Muscle of back (tissue), 13 donors: ENCODE measurements around the gene HMGCR. TPM values are rescaled to one million over a fixed set of nuclear protein-coding genes. Genes with fewer than 3 reads are reported as not detected.
"Not testable (repeated sequence)": the region's sequence is repeated elsewhere in the genome, so short reads cannot be mapped to it uniquely, and the experiment has no call there.

Experiments used
- DNase-seq, 3 donors: peaks; one replicate each; pipeline versions ENCODE4 v3.0.0 to v3.0.0-alpha.2; 2013
- long read RNA-seq, 9 donors: transcript quantifications; one replicate each; lab custom pipeline, GENCODE V29; 2026
- polyA plus RNA-seq, 10 donors: library from polyadenylated mRNA; unstranded; fragments of 120-200 nt; gene quantifications; one replicate each; pipeline ENCODE4 v1.2.1, GENCODE V29; 2013; ENCODE audit not compliant: insufficient read length in 10 of 10

Gene HMGCR
- polyA plus RNA-seq: 10 to 100 TPM; 19.9 to 50.7 (median 29.7) TPM
- long read RNA-seq, donor 1, transcript HMGCR-211 (2 exons, 465 nt): major isoform, 12 of 25 reads
- long read RNA-seq, donor 1, partial matches to known transcripts: 12 of 25 reads
- long read RNA-seq, donor 1, other reads (novel, unspliced or antisense): 0 of 25 reads
- long read RNA-seq, donor 2, transcript HMGCR-211 (2 exons, 465 nt): major isoform, 5 of 5 reads
- long read RNA-seq, donor 2, partial matches to known transcripts: 0 of 5 reads
- long read RNA-seq, donor 2, other reads (novel, unspliced or antisense): 0 of 5 reads
- long read RNA-seq, donor 3: 0 reads
- long read RNA-seq, donor 4, full-length matches to known transcripts: 5 of 13 reads
- long read RNA-seq, donor 4, partial matches to known transcripts: 8 of 13 reads
- long read RNA-seq, donor 4, other reads (novel, unspliced or antisense): 0 of 13 reads
- long read RNA-seq, donor 5, full-length matches to known transcripts: 6 of 6 reads
- long read RNA-seq, donor 5, partial matches to known transcripts: 0 of 6 reads
- long read RNA-seq, donor 5, other reads (novel, unspliced or antisense): 0 of 6 reads
- long read RNA-seq, donor 6, transcript HMGCR-211 (2 exons, 465 nt): major isoform, 5 of 5 reads
- long read RNA-seq, donor 6, partial matches to known transcripts: 0 of 5 reads
- long read RNA-seq, donor 6, other reads (novel, unspliced or antisense): 0 of 5 reads
- long read RNA-seq, donor 7, full-length matches to known transcripts: 4 of 4 reads
- long read RNA-seq, donor 7, partial matches to known transcripts: 0 of 4 reads
- long read RNA-seq, donor 7, other reads (novel, unspliced or antisense): 0 of 4 reads
- long read RNA-seq, donor 8, full-length matches to known transcripts: 12 of 25 reads
- long read RNA-seq, donor 8, partial matches to known transcripts: 13 of 25 reads
- long read RNA-seq, donor 8, other reads (novel, unspliced or antisense): 0 of 25 reads
- long read RNA-seq, donor 9, full-length matches to known transcripts: 1 of 1 reads
- long read RNA-seq, donor 9, partial matches to known transcripts: 0 of 1 reads
- long read RNA-seq, donor 9, other reads (novel, unspliced or antisense): 0 of 1 reads

DNA sequence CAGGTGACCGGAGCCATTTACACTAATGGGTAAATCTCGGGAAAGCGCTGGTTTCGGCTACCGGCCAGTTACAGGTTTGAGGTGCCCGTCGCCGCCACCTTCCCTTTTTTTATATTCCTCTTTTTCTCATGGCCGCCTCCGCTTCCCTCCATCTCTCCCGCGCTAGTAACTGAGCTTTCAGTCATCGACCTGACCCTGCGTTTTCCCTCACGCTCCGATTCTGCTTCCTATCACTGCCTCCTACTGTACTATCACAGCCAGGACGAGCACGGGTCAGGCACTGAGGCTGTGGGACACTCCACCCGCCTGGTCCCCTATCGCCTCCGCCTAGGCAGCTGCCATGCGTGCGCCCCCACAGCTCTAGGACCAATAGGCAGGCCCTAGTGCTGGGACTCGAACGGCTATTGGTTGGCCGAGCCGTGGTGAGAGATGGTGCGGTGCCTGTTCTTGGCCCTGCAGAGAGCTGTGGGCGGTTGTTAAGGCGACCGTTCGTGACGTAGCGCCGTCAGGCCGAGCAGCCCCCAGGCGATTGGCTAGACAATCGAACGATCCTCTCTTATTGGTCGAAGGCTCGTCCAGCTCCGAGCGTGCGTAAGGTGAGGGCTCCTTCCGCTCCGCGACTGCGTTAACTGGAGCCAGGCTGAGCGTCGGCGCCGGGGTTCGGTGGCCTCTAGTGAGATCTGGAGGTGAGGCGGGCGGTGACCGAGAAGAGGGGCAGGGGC is at the start of gene HMGCR:
Gene HMGCR, plus strand, starts transcription at position 606 of the 722 bp plus-strand sequence. CDS start 5,386 bp downstream, outside the sequence.
- peak; percentile 99 to 100 (median 99) for DNase-seq

DNA sequence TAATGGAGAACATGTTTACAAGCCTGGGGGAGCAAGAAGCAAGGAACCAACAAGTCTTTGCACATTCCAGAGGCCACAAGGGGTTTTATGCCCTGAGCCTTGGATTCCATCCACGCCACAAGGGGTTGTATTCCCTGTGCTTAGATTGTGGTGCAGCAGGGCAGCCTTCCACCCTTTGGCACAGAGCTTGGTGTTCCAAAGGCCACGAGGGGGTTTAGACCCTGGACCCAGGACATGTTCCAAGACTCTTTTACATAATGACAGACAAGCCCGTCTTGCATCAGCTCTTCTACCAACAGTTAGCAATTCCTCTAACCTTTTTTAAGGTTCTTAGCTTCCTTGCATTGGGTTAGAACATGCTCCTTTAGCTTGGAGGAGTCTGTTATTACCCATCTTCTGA is 45.2 kb upstream of the HMGCR start:
- not testable (repeated sequence) for DNase-seq

DNA sequence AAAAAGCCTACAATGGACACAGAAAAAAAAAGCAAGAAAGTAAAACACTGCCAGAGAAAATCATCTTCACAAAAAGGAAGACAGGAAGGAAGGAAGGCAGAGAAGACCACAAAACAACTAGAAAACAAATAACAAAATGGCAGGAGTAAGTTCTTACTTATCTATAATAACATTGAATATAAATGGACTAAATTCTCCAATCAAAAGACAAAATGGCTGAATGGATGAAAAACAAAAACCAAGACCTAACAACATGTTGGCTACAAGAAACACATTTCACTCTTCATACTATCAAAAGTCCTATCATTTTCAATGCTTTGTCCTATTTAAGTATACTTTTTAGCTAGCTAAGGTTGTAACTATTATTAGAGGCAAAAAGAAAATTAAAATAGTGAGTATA is 36.9 kb upstream of the HMGCR start:
- no peak for DNase-seq

GRCh38 chr5:75303419-75303818 is 33.6 kb upstream of the HMGCR start:
- no peak for DNase-seq

DNA sequence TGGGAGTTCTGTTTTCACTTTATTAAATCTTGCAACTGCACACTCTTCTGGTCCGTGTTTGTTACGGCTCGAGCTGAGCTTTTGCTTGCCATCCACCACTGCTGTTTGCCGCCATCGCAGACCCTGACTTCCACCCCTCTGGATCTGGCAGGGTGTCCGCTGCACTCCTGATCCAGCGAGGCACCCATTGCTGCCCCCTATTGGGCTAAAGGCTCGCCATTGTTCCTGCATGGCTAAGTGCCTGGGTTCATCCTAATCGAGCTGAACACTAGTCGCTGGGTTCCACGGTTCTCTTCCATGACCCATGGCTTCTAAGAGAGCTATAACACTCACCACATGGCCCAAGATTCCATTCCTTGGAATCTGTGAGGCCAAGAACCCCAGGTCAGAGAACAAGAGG is 32.5 kb upstream of the HMGCR start:
- not testable (repeated sequence) for DNase-seq

DNA sequence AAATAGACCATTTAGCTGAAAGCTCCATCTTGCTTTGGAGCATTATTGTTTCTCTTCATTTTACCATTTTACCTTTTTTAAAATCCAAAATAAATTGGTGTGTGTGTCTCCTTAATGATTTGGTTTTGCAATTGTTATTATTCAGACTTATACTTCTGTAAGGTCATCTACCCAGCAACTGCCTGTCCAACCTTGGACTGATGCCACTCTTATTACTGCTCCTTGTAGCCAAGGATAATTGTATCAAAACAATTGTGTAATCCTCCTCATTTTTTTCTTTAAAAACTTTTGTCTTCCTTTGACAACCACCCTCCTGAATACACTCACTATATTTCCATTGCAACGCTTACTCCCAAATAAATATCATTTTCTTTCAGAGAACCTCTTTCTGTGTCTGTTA is 30.3 kb upstream of the HMGCR start:
- DNase-seq: no peak

- no peak for DNase-seq
Measured at GRCh38 chr5:75310212-75310611, 26.8 kb upstream of the HMGCR start.

- not testable (repeated sequence) for DNase-seq
Measured at GRCh38 chr5:75319148-75319547, 17.9 kb upstream of the HMGCR start.

GRCh38 chr5:75319638-75320037 is 17.4 kb upstream of the HMGCR start:
- peak in 1 of 3 donors; percentile 6 for DNase-seq

GRCh38 chr5:75320371-75320770 is 16.6 kb upstream of the HMGCR start:
- no peak for DNase-seq

DNA sequence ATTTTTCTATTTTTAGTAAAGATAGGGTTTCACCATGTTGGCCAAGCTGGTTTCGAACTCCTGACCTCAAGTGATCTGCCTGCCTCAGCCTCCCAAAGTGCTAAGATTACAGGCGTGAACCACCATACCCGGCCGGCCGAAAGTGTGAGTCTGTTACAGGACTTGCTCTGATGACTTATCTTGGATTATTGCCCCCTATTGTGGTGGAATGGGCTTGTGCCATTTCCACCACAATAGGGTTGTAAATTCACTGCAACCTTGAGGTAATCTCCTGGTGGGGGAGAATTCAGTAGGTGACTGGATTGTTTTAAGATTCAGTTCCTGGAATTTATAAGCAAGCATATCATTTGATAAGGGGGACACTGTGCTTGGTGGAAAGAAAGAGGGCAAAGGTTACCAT is 15.0 kb upstream of the HMGCR start:
- DNase-seq: no peak

DNA sequence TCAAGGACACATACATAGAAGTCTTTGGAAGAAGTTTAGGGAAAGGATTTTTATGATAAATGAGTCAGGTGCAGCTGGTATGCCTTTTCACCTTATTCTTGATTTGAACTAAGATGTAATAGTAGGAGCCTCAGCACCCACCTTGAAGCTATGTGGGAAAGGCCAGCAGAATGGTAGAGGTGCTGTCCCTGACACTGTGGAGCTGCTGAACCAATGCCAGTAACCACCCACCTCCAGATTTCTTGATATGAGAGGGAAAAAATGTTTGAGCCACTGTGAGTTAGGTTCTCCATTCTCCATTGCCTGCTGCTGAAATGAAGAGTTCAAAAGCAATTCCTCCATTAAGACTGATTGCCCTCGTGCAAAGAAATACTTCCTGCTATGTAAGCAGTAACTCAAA is 12.2 kb upstream of the HMGCR start:
- DNase-seq: no peak

DNA sequence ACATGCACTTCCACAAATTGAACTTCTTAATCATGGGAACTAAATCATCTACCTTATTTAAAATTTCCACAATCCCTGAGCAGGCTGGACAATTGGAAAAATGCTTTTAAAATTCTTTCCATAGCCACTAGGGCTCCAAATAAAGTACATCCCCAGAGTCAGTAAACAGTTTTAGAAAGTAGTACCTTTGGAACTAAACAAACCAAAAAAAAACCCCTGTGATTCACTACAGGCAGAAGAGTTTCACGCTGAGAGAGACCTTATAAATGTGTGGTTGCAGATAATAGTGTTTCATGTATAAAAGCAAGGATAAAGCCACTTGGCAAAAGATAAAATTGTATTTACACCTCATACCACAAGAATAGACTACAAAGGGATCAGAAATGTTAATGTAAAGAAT is 11.8 kb upstream of the HMGCR start:
- DNase-seq: no peak

- no peak for DNase-seq
Measured at GRCh38 chr5:75330404-75330803, 6.6 kb upstream of the HMGCR start.

DNA sequence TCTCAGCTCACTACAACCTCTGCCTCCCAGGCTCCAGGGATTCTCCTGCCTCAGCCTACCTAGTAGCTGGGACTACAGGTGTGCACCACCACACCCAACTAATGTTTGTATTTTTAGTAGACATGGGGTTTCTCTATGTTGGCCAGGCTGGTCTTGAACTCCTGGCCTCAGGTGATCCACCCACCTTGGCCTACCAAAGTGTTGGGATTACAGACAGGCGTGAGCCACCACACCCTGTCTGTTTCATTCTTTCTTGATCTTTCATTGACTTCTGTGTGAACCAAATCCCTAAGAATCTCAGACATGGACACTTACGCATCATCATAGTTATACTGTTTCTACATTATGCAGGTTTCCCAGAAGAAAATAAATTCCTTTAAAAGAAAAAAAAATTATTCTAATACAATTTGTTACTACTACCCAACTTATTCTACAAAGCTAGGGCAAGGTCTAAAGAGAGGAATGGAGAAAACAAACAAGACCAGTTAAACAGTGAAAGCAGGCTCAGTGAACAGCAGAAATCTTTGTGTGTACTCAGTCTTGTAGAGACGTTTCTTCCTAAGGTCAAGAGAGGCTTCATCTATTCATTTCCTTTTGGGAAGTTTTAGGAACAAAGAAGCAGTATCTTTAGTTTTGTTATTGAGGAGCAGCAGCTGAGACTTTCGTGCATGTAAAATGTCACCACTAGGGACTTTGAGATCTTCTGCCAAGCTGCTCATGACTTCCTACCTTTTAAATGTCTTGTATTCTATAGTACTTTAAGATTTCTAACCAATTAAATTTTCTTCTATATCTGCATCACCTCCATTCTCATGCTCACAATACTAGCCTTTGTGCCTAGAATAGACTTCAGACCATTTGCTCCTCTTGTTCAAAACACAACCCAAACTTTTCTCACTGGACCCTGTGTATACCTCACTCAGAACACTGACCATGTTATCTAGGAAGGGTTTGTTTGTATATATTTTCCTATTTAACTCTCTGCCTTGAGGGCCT is 5.6 kb upstream of the HMGCR start:
- DNase-seq: no peak

DNA sequence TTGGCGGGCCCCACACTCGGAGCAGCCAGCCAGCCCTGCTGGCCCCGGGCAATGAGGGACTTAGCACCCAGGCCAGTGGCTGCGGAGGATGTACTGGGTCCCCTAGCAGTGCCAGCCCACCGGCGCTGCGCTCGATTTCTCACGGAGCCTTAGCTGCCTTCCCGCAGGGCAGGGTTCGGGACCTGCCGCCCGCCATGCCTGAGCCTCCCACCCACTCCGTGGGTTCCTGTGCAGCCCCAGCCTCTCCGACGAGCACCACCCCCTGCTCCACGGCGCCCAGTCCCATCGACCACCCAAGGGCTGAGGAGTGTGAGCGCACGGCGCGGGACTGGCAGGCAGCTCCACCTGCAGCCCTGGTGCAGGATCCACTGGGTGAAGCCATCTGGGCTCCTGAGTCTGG is 3.3 kb upstream of the HMGCR start:
- not testable (repeated sequence) for DNase-seq

DNA sequence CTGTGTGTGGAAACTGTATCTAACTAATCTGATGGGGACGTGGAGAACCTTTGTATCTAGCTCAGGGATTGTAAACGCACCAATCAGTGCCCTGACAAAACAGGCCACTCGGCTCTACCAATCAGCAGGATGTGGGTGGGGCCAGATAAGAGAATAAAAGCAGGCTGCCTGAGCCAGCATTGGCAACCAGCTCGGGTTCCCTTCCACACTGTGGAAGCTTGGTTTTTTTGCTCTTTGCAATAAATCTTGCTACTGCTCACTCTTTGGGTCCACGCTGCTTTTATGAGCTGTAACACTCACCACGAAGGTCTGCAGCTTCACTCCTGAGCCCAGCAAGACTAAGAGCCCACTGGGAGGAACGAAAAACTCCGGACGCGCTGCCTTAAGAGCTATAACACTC is 2.6 kb upstream of the HMGCR start:
- DNase-seq: not testable (repeated sequence)

GRCh38 chr5:75335486-75335885 is 1.5 kb upstream of the HMGCR start:
- no peak for DNase-seq

GRCh38 chr5:75335952-75336614 is 937 bp upstream of the HMGCR start:
- peak in 2 of 3 donors; percentile 56 to 60 for DNase-seq
